Testis (tissue), 3 donors: ENCODE measurements around the gene TWF2. TPM values are rescaled to one million over a fixed set of nuclear protein-coding genes. Genes with fewer than 3 reads are reported as not detected.

Experiments used
- DNase-seq: peaks from one replicate; pipeline ENCODE4 v3.0.0-alpha.2; 2019
- H3K27ac ChIP-seq, 2 donors: fragments of 200-600 bp; sonication (generic); one replicate each; pipeline ENCODE4 v1.5.1; 2019
- H3K27me3 ChIP-seq: fragments of 200-600 bp; sonication (generic); one replicate; pipeline ENCODE4 v1.5.1; 2019
- H3K36me3 ChIP-seq: fragments of 200-600 bp; sonication (generic); one replicate; pipeline ENCODE4 v1.5.1; 2017; ENCODE audit warnings: low read depth; ENCODE audit errors: missing control alignments
- H3K4me1 ChIP-seq: fragments of 200-600 bp; sonication (generic); one replicate; pipeline ENCODE4 v1.5.1; 2019
- H3K4me3 ChIP-seq, 2 donors: fragments of 200-600 bp; sonication (generic); one replicate each; pipeline ENCODE4 v1.5.1; 2017 to 2019
- H3K9me3 ChIP-seq: fragments of 200-600 bp; sonication (generic); one replicate; pipeline ENCODE4 v1.5.1; 2017
- POLR2A ChIP-seq: fragments of 450-650 bp; IDR thresholded peaks from one replicate; pipeline ENCODE4 v1.6.1; 2017; ENCODE audit warnings: antibody characterized with exemption, mild to moderate bottlenecking, moderate library complexity
- WGBS, 2 donors: methylation state at CpG; one replicate each; pipeline ENCODE4 v1.1.5; 2018; 5-methylcytosine and 5-hydroxymethylcytosine counted together
- intact Hi-C: fragments of 100-400 bp; cut with DNase I; formaldehyde crosslinking; loops from one replicate; pipeline ENCODE4 v1.15.1; 2023; ENCODE audit warnings: low total_unique reads
- polyA plus RNA-seq: library from polyadenylated mRNA; stranded (reverse); fragments of 350-450 nt; fragmentation: Illumina TruSeq; extraction: RNeasy Lipid Tissue Mini Kit (QIAGEN cat#74804); gene quantifications from one replicate; pipeline ENCODE4 v1.2.3, GENCODE V29; 2014; ENCODE audit warnings: low read depth, low replicate concordance; ENCODE audit not compliant: insufficient read depth
- total RNA-seq, 2 donors: library from RNA; depleted of rRNA; stranded (reverse); fragments of >200 nt; gene quantifications; one replicate each; pipeline ENCODE4 v1.2.3, GENCODE V29; 2016
- TF ChIP-seq, protein P1 (sequence below), 3 experiments: fragments of 450-650 bp in 2 of 3; fragments of 200-600 bp in 1 of 3; sonication (generic) in 1 of 3; IDR thresholded peaks; one replicate each; pipeline ENCODE4 v1.5.1; 2016 to 2019; ENCODE audit warnings: antibody characterized with exemption in 3 of 3, mild to moderate bottlenecking in 2 of 3, moderate library complexity in 1 of 3

TWF2 gene
- total and polyA plus RNA-seq, 3 donors from 2014 or later: 30.0 to 58.1 (median 36.5) TPM

DNA sequence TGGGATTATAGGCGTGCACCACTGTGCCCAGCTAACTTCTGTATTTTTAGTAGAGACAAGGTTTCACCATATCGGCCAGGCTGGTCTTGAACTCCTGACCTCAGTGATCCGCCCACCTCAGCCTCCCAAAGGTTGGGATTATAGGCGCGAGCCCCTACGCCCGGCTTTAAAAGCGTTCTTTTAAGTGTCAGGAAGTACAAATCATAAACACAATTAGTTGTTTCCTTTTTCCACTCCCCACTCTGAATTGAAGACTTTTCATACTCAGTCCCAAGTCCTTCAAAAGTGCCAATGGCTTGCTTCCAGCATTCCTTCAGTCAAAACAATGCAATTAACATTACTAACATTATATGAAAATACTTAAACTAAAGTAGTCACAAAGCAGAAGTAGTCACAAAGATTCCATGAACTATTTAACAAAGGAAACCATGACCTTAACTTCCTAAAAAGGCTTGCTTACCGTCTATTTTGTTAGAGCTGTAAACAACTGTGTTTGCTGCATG, 31.3 kb upstream of the TWF2 start:
- intact Hi-C loops: no loop called here
- TF ChIP-seq POLR2A: no peak
- TF ChIP-seq, protein P1, sequence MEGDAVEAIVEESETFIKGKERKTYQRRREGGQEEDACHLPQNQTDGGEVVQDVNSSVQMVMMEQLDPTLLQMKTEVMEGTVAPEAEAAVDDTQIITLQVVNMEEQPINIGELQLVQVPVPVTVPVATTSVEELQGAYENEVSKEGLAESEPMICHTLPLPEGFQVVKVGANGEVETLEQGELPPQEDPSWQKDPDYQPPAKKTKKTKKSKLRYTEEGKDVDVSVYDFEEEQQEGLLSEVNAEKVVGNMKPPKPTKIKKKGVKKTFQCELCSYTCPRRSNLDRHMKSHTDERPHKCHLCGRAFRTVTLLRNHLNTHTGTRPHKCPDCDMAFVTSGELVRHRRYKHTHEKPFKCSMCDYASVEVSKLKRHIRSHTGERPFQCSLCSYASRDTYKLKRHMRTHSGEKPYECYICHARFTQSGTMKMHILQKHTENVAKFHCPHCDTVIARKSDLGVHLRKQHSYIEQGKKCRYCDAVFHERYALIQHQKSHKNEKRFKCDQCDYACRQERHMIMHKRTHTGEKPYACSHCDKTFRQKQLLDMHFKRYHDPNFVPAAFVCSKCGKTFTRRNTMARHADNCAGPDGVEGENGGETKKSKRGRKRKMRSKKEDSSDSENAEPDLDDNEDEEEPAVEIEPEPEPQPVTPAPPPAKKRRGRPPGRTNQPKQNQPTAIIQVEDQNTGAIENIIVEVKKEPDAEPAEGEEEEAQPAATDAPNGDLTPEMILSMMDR (IDR thresholded peaks at IDR 0.05): no peak
- WGBS, 2 donors: 21 to 59% methylated on average over 9 of the region's 9 CpGs
- H3K9me3 ChIP-seq: no peaks in the 10 kb centered on the region
- no peak overlapping the region for H3K4me3 ChIP-seq
- peaks cover 41% of the 10 kb centered on the region for H3K4me1 ChIP-seq
- peaks cover 4% of the 10 kb centered on the region for H3K36me3 ChIP-seq
- peak overlapping the region in 1 of 2 donors; percentile 47 for H3K27ac ChIP-seq
- H3K27me3 ChIP-seq: no peaks in the 10 kb centered on the region
- no peak for DNase-seq

DNA sequence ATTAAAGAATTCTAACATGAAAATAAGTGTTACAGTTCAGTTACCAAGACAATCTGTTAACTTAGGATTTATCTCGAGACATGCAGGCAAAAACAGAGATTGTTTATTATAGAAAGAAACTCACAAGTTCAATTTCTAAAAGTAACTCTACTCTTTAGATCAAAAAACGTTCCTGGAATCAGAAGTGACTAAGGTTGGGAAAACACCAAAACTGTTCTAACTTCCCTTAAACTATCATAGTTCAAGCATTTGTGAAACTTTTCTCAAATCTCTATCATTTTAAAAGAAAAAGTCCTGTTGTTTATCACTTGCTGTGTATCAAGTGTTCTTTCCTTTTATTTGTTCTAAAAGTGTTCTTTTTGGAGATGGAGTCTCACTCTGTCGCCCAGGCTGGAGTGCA, 30.8 kb upstream of the TWF2 start:
- TF ChIP-seq, protein P1 (IDR thresholded peaks at IDR 0.05): no peak
- TF ChIP-seq POLR2A: no peak
- DNase-seq: no peak
- Histone ChIP-seq H3K9me3 (no peaks in the 10 kb centered on the region), H3K27ac (peak overlapping the region in 1 of 2 donors; percentile 47), H3K36me3 (peaks cover 4% of the 10 kb centered on the region), H3K4me3 (no peak overlapping the region), H3K27me3 (no peaks in the 10 kb centered on the region), H3K4me1 (peaks cover 40% of the 10 kb centered on the region)
- intact Hi-C loops: no loop called here
- WGBS, 2 donors: 32 to 50% methylated on average over 3 of the region's 3 CpGs

DNA sequence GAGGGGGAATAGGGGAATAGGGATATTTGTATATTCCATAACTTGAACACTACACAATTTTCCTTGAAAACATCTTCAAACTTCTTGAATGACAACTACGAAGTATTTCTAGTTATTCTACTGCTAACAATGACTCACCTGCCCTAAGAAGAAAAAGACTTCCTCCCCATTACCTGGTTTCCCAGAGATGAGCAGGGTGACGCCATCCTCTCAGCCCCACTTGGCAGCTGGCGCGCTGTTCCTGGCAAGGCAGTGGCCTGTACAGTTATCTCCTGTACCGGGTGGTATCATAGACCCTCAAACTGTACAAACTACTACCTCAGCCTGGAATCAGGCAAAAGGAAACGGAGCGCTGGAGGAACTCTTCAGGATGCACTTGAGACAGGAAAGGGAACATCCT, 29.1 kb upstream of the TWF2 start:
- no peak for TF ChIP-seq POLR2A
- TF ChIP-seq, protein P1 (IDR thresholded peaks at IDR 0.05): no peak
- Histone ChIP-seq H3K4me3 (no peak overlapping the region), H3K9me3 (no peaks in the 10 kb centered on the region), H3K36me3 (no peaks in the 10 kb centered on the region), H3K27ac (no peak overlapping the region), H3K27me3 (no peaks in the 10 kb centered on the region), H3K4me1 (peaks cover 35% of the 10 kb centered on the region)
- DNase-seq: no peak
- intact Hi-C loops: no loop called here
- 80 to 84% methylated on average over 7 of the region's 7 CpGs for WGBS, 2 donors

DNA sequence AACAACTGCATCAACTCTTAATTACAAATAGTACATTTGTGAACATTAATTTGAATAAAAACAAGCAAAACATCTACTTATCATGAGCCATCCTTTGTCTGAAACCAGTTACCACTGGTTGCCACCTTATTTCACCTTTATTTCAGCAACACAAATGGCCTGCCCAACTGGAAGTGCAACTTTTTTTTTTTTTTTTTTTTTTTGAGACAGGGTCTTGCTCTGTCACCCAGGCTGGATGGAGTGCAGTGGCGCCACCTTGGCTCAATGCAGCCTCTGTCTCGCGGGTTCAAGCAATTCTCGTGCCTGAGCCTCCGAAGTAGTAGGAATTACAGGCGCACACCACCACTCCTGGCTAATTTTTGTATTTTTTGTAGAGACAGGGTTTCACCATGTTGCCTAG, 26.4 kb upstream of the TWF2 start:
- peaks cover 13% of the 10 kb centered on the region for H3K4me1 ChIP-seq
- H3K27ac ChIP-seq: no peak overlapping the region
- H3K36me3 ChIP-seq: no peaks in the 10 kb centered on the region
- WGBS, 2 donors: 85 to 91% methylated on average over 6 of the region's 6 CpGs
- TF ChIP-seq, protein P1 (IDR thresholded peaks at IDR 0.05): no peak
- no peak for TF ChIP-seq POLR2A
- no peak for DNase-seq
- H3K9me3 ChIP-seq: no peaks in the 10 kb centered on the region
- H3K27me3 ChIP-seq: no peaks in the 10 kb centered on the region
- no peak overlapping the region for H3K4me3 ChIP-seq
- intact Hi-C loops: no loop called here

DNA sequence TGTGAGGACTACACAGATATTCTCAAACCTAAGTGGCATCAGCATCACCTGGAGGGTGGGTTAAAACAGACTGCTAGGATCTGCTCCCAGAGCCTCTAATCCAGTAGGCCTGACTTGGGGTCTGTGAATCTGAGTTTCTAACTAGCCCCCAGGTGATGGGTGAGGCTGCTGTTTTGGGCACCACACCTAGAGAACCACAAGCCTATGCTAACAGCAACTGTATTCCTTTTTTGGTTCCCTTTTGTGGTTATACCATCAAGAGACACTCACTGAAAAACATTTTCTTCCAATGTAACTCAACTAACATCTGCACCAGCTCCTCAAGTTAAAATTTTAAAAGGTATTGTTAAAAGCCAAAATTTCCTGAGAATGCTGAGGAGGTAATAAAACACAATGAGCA, 23.5 kb upstream of the TWF2 start:
- Histone ChIP-seq H3K27me3 (no peaks in the 10 kb centered on the region), H3K36me3 (no peaks in the 10 kb centered on the region), H3K27ac (no peak overlapping the region), H3K4me1 (no peaks in the 10 kb centered on the region), H3K9me3 (no peaks in the 10 kb centered on the region), H3K4me3 (no peak overlapping the region)
- DNase-seq: no peak
- TF ChIP-seq, protein P1 (IDR thresholded peaks at IDR 0.05): no peak
- no peak for TF ChIP-seq POLR2A
- intact Hi-C loops: no loop called here
